Colonic mucosa (tissue), 4 donors: ENCODE results near the gene TBC1D22A. TPM values are rescaled to one million over a fixed set of nuclear protein-coding genes. Genes with fewer than 3 reads are reported as not detected.

Experiments used
- DNase-seq: peaks from one replicate; pipeline ENCODE4 v3.0.0-alpha.2; 2020
- H3K27ac ChIP-seq: fragments of 200-600 bp; one replicate; pipeline ENCODE4 v1.8.0; 2021
- H3K27me3 ChIP-seq: fragments of 200-600 bp; one replicate; pipeline ENCODE4 v1.8.0; 2021
- H3K36me3 ChIP-seq: fragments of 200-600 bp; one replicate; pipeline ENCODE4 v1.8.0; 2021
- H3K4me1 ChIP-seq: fragments of 200-600 bp; one replicate; pipeline ENCODE4 v1.8.0; 2021; ENCODE audit warnings: mild to moderate bottlenecking
- H3K4me3 ChIP-seq: fragments of 200-600 bp; one replicate; pipeline ENCODE4 v1.8.0; 2021
- H3K9ac ChIP-seq, 2 donors: one replicate each; pipeline ENCODE4 v1.7.0; 2013; ENCODE audit warnings: control low read depth in 2 of 2, low read depth in 2 of 2, low read length in 2 of 2
- H3K9me3 ChIP-seq: fragments of 200-600 bp; one replicate; pipeline ENCODE4 v1.8.0; 2021
- intact Hi-C: fragments of 100-400 bp; cut with DNase I; formaldehyde crosslinking; loops from one replicate; pipeline ENCODE4 v1.14.1; 2022
- total RNA-seq, 2 donors: library from RNA; stranded (reverse); fragmentation: NEBNext Ultra II Directional in 1 of 2; extraction: Animal tissue kit (Norgen Biotek cat#: 25700) in 1 of 2; gene quantifications; one replicate each; pipeline ENCODE4 v1.2.1, GENCODE V29; 2021
- TF ChIP-seq, protein P1 (sequence below): fragments of 200-600 bp; IDR thresholded peaks from one replicate; pipeline ENCODE4 v1.8.0; 2022; ENCODE audit warnings: antibody characterized with exemption, mild to moderate bottlenecking
- donor health status: healthy.
- donor health status: DM: no; HTN: no; CAD: no.
- donor health status: DM: no; HTN: no; CAD: no.

TBC1D22A gene
- total RNA-seq, 2 donors from 2014 or later = 34.2 to 36.4 TPM

DNA sequence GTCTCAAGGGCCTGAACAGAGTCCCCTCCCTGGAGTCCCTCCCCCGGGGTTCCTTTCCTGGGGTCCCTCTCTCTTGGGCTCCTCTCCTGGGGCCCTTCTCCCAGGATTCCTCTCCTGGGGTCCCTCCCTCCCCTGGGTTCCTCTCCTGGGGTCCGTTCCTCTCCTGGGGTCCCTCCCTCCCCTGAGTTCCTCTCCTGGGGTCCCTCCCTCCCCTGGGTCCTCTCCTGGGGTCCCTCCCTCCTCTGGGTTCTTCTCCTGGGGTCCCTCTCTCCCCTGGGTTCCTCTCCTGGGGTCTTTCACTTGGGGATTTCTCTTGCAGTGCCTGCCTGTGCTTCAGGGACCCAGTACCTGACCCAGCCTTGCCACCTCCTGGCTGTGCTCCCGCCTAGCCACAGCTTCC, 386.1 kb downstream of the TBC1D22A start:
- no peak for DNase-seq
- H3K4me1 ChIP-seq = no peaks in the 10 kb centered on the region
- intact Hi-C loops = no loop called here
- H3K9me3 ChIP-seq = no peaks in the 10 kb centered on the region
- no peak overlapping the region for H3K27ac ChIP-seq
- H3K27me3 ChIP-seq = no peaks in the 10 kb centered on the region
- TF ChIP-seq, protein P1, sequence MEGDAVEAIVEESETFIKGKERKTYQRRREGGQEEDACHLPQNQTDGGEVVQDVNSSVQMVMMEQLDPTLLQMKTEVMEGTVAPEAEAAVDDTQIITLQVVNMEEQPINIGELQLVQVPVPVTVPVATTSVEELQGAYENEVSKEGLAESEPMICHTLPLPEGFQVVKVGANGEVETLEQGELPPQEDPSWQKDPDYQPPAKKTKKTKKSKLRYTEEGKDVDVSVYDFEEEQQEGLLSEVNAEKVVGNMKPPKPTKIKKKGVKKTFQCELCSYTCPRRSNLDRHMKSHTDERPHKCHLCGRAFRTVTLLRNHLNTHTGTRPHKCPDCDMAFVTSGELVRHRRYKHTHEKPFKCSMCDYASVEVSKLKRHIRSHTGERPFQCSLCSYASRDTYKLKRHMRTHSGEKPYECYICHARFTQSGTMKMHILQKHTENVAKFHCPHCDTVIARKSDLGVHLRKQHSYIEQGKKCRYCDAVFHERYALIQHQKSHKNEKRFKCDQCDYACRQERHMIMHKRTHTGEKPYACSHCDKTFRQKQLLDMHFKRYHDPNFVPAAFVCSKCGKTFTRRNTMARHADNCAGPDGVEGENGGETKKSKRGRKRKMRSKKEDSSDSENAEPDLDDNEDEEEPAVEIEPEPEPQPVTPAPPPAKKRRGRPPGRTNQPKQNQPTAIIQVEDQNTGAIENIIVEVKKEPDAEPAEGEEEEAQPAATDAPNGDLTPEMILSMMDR = no peak
- no peak overlapping the region for H3K9ac ChIP-seq
- H3K36me3 ChIP-seq = no peaks in the 10 kb centered on the region
- H3K4me3 ChIP-seq = no peak overlapping the region

DNA sequence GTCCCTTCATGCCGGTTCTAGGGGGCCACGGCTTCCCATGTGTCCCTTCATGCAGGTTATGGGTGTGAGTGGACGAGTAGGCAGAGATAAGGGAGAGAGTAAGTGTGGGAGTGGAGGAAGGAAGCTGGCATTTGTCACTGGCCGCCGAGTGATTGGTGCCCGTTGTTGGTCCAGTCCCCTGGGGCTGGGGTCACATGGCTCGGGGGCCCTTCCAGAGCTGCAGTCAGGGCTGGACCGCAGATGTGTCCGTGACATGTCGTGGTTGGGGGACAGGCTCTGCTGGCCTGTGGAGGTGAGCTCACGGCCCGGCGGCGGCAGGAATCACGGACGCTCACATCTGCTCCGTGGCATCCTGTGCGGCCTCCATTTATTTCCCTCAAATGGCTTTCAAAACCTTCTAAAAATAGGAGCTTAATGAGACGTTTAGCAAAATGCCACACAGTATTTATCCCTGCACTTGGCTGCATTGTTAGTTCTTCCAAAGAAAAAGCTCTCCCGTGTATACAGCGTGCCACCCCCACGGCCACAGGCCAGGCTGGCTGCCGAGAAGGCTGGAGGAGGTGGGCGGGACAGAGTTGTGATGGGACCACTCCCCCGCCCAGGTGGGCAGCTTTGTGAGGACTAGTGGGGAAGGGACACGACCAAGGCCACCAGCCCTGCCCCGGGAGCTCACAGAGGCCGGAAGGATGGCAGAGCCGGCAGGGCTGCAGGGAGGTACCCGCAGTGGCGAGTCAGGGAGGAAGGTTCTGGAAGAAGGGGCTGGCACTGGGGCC, 386.7 kb downstream of the TBC1D22A start:
- Histone ChIP-seq H3K4me1 (no peaks in the 10 kb centered on the region), H3K4me3 (no peak overlapping the region), H3K36me3 (no peaks in the 10 kb centered on the region), H3K27me3 (no peaks in the 10 kb centered on the region), H3K27ac (no peak overlapping the region), H3K9ac (no peak overlapping the region), H3K9me3 (no peaks in the 10 kb centered on the region)
- no peak for DNase-seq
- intact Hi-C loops = no loop called here
- TF ChIP-seq, protein P1 = no peak

DNA sequence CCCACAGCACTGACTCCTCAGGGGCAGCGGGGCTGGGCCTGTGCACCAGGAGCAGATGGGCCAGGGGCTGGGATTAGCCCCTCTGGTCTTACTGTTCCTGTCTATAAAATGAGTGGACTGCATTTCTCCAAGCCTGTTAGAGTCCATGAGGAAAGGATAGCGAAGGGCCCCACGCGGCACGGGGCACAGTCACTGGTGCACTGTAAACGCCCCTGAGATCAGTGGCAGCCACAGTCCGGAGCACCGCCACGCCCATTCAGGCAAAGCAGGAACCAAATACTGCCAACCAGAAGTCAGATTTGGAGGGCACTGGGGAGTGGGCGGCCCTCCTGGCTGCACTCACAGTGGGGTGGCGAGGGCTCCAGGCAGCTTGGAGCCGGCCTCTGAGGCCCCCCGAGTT, 387.5 kb downstream of the TBC1D22A start:
- intact Hi-C loops = no loop called here
- DNase-seq = no peak
- H3K27me3 ChIP-seq = no peaks in the 10 kb centered on the region
- no peaks in the 10 kb centered on the region for H3K9me3 ChIP-seq
- TF ChIP-seq, protein P1 = no peak
- no peaks in the 10 kb centered on the region for H3K36me3 ChIP-seq
- no peak overlapping the region for H3K4me3 ChIP-seq
- no peaks in the 10 kb centered on the region for H3K4me1 ChIP-seq
- H3K27ac ChIP-seq = no peak overlapping the region
- no peak overlapping the region for H3K9ac ChIP-seq

DNA sequence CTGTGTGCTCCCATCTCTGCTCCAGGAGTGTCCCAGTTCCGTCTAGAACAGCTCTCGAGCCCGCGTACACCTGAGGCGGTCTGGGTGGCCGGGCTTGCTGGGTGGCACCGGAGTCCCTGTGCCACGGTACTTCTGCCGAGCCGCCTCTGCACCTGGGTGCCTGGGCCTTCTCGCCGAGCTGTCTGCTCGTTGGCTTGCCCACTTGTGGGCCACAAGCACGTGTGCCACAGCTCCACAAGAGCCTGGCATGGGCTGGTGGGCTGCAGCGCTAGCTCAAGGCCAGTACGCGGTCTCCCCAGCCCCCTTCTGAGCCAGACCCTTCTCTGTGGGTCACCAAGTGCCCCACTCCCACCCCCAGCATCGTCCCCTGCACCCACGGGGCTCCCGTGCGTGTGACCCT, 388.0 kb downstream of the TBC1D22A start:
- Histone ChIP-seq H3K4me3 (no peak overlapping the region), H3K36me3 (no peaks in the 10 kb centered on the region), H3K4me1 (no peaks in the 10 kb centered on the region), H3K9me3 (no peaks in the 10 kb centered on the region), H3K27me3 (no peaks in the 10 kb centered on the region), H3K27ac (no peak overlapping the region), H3K9ac (no peak overlapping the region)
- no peak for DNase-seq
- TF ChIP-seq, protein P1 = no peak
- intact Hi-C loops = no loop called here

DNA sequence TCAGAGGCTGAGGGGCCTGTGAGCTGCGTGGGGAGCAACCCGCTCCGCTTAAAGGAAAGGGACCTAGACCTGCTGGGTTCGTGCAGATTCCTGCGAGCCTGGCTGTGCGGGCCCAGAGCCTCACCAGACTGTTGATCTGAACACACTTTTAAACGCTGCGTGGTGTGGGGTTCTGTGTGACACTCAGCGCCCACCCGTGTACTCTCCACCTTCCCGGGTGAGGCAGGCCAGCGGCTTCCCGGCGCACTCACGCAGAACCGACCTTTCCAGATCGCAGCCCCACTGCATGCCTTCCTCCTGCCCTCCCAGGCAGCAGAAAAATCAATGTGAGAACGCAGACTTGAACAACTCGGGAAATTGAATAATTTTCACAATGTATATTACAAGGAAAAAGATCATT, 388.6 kb downstream of the TBC1D22A start:
- intact Hi-C loops = no loop called here

More for the DNA sequence above, 388.6 kb downstream of the TBC1D22A start:
- Histone ChIP-seq H3K36me3 (no peaks in the 10 kb centered on the region), H3K27ac (no peak overlapping the region), H3K4me3 (no peak overlapping the region), H3K9me3 (no peaks in the 10 kb centered on the region), H3K27me3 (no peaks in the 10 kb centered on the region), H3K9ac (no peak overlapping the region), H3K4me1 (no peaks in the 10 kb centered on the region)
- no peak for DNase-seq
- TF ChIP-seq, protein P1 = no peak
